NCI-H345 treated with DMSO at 0.1 percent for 48 hours (cell line): ENCODE data around the gene ZNF567.
"Not testable (repeated sequence)": the region's sequence is repeated elsewhere in the genome, so short reads cannot be mapped to it uniquely, and the experiment has no call there.

ENCODE experiments used
- DNase-seq: peaks from one replicate; lab custom pipeline; 2025; ENCODE audit not compliant: unreplicated experiment; lab: John Stamatoyannopoulos, UW

The ZNF567 gene

DNA sequence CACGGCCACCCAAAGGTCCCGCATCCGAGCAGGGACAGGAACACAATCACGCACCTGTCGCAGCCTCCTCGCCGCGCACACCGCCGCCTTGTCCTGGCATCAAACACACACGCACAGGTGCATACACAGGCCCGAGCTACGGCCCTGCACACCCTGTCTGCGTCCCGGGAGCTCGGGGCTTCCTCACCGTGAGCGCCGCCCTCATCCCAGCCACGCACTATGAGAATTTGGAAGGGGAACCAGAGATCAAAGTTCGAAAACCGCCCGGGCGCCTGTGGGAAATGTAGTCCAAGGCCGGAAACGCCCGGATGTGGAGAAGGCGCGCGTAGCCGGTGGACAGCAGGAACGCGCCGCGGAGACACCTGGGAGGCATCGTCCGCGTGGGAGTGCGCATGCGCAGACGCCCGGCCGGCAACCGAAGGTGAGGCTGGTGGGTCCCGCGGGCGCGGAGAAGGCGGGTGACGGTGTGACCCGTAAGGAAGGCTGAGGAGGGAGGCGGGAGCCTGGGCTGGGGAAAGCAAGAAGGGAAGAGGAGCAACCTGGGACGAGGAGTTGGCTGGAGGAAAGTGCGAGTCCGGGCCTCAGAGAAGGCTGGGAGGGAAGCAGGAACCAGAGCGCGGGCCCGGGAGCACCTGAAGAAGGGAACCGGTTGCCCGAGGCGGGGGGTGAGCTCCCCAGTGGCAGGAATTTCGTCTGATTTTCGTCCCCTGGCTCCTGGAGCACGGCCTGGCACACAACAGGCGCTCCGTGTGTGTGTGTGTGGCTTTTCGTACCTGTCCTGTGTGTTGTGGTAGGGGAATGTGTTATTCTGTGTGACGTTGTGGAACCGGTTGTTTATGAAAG, at the start of gene ZNF567:
TSS of gene ZNF567 (plus strand) at position 399 of the 843 bp plus-strand sequence. CDS start 7,256 bp downstream, outside the sequence.
- peak; percentile 100 for DNase-seq

- no peak for DNase-seq
These were observed 48.4 kb upstream of the ZNF567 start for GRCh38 chr19:36638862-36639510.

DNA sequence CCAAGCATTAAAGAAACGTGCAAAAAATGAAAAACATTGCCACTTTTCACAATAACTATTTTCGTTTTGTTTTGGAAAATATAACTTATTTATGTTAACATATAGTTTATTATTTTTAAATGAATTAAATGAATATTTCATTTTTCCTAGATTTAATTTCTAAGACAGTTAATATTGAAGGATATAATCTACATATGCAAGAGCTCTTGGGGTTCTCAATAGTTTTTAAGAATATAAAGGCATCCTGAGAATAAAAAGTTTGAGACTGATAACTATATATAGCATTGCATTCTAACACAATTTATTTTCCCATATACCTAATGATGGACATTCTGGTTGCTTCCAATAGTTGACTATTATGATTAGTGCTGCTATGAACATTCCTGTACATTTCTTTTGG, 40.7 kb upstream of the ZNF567 start:
- DNase-seq, result no peak

GRCh38 chr19:36652958-36653357, 34.5 kb upstream of the ZNF567 start:
- no peak for DNase-seq

- DNase-seq, result no peak
These were observed 21.6 kb upstream of the ZNF567 start for GRCh38 chr19:36665832-36666231.

DNA sequence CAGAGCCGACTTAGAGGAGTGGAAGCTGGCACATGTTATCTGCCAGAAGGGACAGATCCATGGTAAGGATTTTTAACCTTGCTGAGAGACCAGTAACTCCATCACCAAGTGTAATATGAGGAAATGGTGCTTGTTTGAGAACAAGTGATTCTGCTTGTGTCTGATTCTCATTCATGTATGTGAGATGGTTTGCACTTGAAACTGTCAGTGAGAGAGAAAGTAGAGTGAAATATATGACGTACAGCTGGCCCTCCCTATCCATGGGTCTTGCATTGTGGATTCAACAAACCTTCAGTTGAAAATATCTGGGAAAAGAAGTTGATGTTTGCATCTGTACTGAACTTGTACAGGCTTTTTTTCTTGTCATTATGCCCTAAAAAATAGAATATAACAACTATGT, 18.8 kb upstream of the ZNF567 start:
- no peak for DNase-seq

GRCh38 chr19:36672368-36672767, 15.0 kb upstream of the ZNF567 start:
- no peak for DNase-seq

DNA sequence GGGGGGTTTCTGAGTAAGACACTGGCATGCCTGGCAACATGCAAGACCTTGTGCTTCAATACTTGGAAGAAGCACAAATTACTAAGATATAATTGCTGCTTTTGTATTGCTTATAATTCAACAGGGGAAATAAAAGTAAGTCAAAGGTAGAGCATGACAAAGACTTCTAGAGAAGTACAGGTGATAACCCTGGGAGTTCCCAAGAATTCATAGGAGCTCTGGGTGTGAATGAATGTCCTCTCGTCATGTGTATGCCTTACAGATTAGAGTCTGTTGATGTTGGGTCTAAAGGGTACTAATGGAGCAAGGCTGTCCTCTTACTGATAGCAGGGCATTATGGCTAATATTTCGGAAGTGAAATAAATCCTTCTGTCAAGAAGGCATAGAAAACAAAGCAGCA, 13.2 kb upstream of the ZNF567 start:
- DNase-seq, result no peak

GRCh38 chr19:36679455-36679854, 8.0 kb upstream of the ZNF567 start:
- DNase-seq, result no peak

DNA sequence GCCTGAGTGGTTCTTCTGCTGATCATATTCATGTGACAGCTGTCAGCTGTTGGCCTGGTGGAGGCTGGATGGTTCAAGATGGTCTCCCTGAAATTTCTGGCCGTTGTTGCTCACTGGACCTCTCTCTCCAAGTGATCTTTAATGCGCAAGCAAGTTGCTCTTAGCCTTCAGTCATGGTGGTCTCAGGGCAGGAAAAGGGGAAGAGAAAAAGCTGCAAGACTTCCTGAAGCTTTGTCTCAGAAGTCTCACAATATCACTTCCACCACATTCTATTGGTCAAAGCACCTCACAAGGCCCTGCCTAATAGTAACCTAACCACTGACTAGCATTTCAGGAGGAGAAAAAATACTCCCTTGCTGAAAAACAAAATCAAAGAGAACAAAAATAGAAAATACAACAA, 1.6 kb upstream of the ZNF567 start:
- DNase-seq, result no peak

- DNase-seq, result peak; percentile 75
These were observed 823 bp upstream of the ZNF567 start for GRCh38 chr19:36686365-36687213.

DNA sequence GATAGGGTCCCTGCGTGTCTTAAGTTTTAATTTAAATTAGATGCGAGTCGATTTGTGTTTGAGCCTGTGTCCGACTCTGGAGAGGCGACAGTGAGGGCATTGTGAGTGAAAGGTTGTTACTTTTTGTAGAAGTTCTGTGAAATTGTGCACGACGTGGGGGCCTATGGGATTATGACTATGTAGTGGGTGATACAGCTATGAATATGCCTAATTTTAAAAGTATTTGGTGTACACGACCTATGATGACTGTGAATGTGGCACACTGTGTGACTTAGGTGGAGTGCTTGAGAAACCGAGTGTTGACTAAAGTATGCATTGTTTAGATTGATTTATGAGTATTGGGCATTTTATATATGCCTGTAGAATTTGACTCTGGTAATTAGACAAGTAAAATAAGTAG, 646 bp downstream of the ZNF567 start:
- DNase-seq, result no peak

GRCh38 chr19:36707134-36707533, 19.7 kb downstream of the ZNF567 start:
- no peak for DNase-seq

DNA sequence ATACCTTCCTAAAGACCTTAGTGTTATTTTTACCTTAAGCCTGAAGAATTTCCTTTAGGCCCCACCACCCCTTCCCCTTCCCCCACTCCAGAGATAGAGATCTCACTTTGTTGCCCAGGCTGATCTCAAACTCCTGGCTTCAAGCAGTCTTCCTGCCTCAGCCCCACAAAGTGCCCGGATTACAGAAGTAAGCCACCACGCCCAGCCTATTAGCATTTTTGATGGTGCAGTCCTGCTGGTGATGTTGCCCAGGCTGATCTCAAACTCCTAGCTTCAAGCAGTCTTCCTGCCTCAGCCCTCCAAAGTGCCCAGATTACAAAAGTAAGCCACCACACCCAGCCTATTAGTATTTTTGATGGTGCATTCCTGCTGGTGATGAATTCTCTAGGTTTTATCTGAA, 22.0 kb downstream of the ZNF567 start:
- DNase-seq, result no peak

DNA sequence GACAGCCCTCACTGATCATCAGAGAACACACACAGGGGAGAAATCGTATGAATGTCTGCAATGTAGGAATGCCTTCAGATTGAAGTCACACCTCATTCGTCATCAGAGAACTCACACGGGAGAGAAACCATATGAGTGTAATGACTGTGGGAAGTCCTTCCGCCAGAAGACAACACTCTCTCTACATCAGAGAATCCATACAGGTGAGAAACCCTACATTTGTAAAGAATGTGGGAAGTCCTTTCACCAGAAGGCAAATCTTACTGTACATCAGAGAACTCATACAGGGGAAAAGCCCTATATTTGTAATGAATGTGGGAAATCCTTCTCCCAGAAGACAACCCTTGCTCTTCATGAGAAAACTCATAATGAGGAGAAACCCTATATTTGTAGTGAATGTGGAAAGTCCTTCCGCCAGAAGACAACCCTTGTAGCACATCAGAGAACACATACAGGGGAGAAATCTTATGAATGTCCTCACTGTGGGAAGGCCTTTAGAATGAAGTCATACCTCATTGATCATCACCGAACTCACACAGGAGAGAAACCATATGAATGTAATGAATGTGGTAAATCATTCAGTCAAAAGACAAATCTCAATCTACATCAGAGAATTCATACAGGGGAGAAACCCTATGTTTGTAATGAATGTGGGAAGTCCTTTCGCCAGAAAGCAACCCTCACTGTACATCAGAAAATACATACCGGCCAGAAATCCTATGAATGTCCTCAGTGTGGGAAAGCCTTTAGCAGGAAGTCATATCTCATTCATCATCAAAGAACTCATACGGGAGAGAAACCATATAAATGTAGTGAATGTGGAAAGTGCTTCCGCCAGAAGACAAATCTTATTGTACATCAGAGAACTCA, 32.5 kb downstream of the ZNF567 start:
- DNase-seq, result no peak

DNA sequence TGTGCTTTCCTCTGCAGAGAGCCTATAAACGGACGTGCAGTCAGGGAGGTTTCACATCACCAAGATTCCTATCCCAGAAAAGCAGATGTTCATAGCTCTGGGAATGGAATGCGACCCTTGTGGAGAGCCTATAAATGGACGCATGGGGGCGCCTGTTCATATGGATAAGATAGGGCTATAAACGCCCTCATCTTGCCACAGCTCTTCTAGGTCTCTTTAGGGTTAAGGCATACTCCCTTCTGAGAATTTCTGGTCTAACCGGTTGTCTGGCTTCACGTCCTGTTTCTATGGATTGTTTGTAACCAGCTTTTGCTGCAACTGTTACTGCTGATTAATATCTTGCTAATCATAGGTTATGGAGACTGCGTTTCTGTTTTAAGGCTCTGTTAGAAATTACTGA, 48.8 kb downstream of the ZNF567 start:
- not testable (repeated sequence) for DNase-seq

- DNase-seq, result no peak
These were observed 58.5 kb downstream of the ZNF567 start for GRCh38 chr19:36745870-36746269.

GRCh38 chr19:36747750-36748149, 60.3 kb downstream of the ZNF567 start:
- no peak for DNase-seq

GRCh38 chr19:36748431-36749275, 61.2 kb downstream of the ZNF567 start:
- DNase-seq, result no peak

GRCh38 chr19:36749613-36750012, 62.2 kb downstream of the ZNF567 start:
- not testable (repeated sequence) for DNase-seq
